Islet precursor cell (in vitro differentiated cells): ENCODE data around the gene CD4.
"Not testable (repeated sequence)": the region's sequence is repeated elsewhere in the genome, so short reads cannot be mapped to it uniquely, and the experiment has no call there.

Experiments
- DNase-seq: peaks from one replicate; pipeline ENCODE4 v3.0.0-alpha.2; 2018

The CD4 gene

GRCh38 chr12:6788972-6789924 is at the start of gene CD4:
CD4 (plus strand) TSS chr12:6789528; CDS start chr12:6800139, 10,611 bp downstream.
- DNase-seq: peak; percentile 66

DNA sequence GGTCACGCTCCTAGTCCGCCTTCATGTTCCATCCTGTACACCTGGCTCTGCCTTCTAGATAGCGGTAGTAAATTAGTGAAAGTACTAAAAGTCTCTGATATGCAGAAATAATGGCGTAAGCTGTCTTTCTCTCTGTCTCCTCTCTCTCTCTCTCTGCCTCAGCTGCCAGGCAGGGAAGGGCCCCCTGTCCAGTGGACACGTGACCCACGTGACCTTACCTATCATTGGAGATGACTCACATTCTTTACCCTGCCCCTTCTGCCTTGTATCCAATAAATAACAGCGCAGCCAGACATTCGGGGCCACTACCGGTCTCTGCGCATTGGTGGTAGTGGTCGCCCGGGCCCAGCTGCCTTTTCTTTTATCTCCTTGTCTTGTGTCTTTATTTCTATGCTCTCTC is 47.2 kb upstream of the CD4 start:
- DNase-seq: not testable (repeated sequence)

GRCh38 chr12:6742834-6743233 is 46.5 kb upstream of the CD4 start:
- no peak for DNase-seq

DNA sequence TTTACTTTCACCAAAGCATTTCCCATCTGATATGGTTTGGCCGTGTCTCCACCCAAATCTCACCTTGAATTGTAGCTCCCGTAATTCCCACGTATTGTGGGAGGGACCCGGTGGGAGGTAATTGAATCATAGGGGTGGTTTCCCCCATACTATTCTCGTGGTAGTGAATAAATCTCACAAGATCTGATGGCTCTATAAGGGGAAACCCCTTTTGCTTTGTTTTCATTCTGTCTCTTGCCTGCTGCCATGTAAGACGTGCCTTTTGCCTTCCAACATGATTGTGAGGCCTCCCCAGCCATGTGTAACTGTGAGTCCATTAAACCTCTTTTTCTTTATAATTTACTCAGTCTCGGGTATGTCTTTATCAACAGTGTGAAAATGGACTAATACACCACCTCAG is 46.0 kb upstream of the CD4 start:
- DNase-seq: not testable (repeated sequence)

DNA sequence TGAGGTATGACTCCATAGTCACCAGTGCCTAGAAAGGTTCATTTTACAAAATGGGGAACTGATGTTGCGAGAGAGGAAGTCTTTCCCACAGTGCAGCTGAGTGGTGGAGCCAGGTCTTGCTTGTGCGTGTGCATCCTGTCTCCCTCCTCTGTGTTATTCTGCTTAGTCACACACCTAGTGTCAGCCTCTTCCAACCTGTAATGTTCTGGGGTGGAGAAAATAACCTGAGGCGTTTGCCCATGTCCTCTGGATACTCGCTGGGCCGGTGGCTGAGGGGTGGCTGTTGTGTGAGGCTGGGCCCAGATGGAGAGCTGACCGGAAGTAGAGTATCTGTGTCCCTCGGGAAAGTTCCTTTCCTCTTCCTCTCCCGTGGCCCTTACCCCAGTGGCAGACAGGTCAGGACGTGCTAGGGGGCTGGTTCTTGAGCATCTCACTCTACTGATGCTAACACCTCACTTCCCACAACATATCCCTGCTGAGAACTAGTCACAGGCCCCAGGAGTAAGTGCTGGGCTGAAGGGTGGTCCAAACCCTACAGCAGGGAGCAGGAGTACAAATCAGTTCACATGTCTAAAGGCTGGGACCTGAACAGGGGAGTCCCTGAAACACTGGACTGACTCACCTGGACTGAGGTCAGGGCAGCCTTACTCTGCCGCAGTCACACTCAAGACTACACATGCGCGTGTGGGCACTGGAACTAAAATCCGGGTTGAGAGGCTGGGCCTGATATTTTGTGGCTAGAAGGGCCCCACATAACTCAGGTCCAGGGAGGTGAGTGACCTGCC is 43.4 kb upstream of the CD4 start:
- peak; percentile 72 for DNase-seq

DNA sequence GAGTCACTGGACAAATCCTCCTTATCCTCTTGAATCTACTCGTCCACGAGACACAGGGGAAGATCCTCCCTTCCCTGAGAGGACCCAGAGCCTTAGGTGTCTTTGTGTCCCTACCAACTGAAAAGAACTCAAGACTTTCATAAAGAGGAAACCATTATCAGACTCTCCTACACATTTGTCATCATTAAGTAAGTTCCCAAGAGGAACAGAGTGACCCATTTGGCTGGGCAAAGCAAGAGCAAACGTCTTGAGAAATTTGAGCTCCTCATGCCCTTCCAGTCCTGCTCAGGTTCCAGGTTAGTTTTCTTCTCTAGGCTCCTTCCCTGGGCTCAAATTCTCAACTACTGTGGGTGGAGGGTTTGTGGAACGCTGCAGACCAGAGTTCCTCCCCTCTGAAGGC is 42.1 kb upstream of the CD4 start:
- DNase-seq: no peak

- no peak for DNase-seq
Observed at GRCh38 chr12:6748761-6749160, 40.6 kb upstream of the CD4 start.

DNA sequence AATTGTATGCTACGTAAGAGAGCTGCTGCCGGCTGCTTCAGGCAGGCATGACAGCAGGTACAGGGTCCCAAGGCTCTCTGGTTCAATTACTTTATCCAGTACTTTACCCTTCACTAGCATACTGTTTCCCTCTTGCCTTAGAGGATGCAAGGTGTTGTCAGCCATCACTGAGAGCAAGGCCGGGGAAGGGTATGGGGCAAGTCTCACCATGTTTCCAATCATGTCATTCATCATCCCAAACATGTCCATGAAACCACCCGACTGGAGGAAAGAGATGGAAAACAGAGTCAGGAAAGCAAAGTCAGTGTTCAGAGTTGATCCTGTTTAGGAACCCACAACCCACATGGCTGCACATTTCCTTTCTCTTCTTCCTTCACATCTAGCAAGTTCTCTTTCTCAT is 38.8 kb upstream of the CD4 start:
- no peak for DNase-seq

DNA sequence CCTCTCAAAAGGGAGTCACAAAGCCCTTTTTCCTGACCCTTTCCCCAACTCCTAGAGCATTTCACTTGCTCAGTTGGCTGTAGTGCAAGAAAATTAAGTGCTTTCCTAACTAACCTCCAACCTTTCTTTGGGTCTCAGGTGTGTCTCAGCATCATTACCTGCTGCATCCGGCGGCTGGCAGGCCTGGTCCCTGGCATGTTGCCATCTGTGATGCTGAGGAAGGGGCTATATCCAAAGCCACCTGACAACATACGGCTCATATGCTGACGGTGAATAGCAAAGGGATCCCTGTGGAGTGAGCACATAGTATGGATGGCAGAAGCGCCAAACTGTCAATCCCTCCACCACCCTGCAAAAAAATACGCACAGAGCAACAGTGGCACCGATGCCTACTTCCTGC is 37.6 kb upstream of the CD4 start:
- DNase-seq: no peak

- peak; percentile 77 for DNase-seq
Observed at GRCh38 chr12:6752167-6752920, 37.0 kb upstream of the CD4 start.

- DNase-seq: peak; percentile 100
Observed at GRCh38 chr12:6752921-6753771, 36.2 kb upstream of the CD4 start, which contains the start of gene MLF2. MLF2 (minus strand) TSS chr12:6753141; CDS start chr12:6752334, 807 bp downstream.

DNA sequence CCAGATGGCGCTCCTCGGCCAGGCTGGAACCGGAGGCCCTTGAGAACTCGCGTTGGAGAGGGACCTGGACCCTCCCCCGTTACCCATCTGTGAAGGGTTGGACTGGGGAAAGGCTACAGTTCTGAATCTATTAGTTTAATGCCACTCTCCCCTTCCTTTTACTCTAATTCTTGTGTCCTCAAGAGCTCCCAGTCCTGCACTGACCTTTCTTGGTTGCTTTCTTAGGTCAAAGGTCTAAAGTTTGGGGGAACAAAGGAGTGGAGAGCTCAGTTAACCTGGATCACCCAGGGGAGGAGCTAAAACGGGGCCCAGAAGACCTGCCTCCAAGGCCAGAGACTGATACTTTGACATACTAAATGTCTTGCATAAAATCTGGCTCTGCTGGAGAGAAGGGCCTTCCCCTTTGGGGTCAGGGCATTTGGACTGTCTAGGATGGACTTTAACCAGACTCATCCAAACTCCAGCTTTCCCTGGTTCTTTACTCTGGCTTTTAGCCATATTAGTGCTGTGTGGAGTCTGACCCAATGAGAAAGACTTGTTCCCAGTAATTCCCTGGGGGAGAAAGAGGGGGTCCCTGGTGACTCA is 35.5 kb upstream of the CD4 start:
- DNase-seq: no peak

DNA sequence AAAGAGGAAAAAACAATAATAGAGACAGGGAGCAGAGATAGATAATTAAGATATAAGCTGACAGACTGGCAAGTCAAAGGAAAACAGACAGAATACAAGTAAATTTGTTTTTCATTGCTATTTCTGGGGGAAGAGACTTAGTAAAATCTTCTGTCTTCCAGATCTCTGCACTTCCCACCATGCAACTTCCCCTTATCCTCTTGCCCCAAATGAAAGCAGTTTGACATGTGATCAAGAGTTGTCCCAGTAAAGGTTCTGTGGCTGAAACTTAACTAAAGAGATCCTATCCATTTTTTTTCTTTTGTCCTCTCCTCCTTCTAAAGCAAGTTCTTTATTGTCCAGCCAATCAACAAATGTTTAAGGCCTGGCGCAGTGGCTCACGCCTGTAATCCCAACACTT is 34.9 kb upstream of the CD4 start:
- DNase-seq: no peak

DNA sequence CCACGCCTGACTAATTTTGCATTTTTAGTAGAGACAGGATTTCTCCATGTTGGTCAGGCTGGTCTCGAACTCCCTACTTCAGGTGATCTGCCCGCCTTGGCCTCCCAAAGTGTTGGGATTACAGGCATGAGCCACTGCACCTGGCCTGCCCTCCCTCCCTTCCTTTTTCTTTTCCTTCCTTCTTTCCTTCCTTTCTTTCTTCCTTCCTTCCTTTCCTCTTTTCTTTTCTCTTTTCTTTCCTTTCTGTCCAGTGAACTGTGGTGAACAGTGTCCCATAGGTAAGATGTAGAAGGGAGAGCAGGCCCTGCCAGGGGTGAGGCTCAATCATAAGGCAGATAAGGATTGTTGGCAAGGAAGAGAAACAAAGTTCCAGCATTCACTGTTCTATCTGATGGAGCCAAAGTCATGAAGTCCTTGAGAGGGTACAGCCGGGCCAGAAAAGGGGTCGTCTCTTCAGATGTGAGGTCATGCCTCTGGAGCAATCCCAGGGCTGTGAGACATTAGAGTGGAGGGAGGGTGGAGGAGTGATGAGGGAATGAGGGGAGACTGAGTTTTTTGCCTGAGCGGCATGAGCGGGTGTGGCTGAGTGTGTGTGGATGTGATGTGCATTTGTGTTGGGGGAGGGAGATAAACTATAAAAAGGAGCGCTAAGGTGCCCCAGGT is 32.2 kb upstream of the CD4 start:
- no peak for DNase-seq

DNA sequence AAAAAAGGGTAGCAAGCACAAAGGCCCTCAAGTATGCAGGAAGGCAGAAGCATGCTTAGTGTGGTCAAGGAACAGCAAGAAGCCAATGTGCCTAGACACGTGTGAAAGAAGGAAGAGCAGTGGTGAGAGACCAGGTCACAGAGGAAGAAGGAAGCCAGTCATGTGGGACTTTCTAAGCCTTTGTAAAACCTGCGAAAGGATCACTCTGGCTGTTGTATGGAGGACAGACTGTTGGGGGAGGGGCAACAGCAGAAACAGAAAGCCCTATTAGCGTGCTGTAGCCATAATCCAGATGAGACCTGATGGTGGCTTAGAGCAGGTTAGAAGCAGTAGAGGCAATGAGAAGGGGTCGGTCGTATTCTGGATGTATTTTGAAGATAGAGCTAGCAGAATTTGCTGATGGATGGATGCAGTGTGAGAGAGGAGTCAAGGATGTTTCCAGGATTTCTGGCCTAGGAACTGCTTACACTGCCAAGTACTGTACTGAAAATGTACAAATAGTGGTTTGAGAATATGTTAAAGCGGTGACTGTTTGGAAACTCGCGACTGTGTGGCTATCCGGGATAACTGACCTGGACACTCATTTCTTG is 30.7 kb upstream of the CD4 start:
- DNase-seq: no peak

GRCh38 chr12:6759741-6760140 is 29.6 kb upstream of the CD4 start:
- DNase-seq: no peak

DNA sequence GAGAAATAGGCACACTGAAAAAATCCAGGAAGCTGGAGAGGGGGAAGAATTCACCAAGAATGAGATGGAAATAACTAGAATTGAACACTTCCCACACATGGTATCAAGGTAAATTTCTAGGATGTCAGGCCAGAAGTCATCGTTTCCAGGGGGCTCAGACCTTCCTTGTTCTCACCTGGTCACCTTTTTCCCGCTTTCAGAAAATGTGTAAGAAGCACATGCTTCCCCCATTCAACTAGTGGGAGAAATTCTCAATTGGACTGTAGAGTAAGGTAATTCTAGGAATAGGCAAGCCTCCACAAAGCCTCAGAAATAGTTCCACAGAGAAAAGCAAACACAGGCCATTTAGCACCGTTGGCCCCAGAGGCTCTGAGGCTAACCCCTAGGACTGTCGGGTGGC is 25.9 kb upstream of the CD4 start:
- no peak for DNase-seq

DNA sequence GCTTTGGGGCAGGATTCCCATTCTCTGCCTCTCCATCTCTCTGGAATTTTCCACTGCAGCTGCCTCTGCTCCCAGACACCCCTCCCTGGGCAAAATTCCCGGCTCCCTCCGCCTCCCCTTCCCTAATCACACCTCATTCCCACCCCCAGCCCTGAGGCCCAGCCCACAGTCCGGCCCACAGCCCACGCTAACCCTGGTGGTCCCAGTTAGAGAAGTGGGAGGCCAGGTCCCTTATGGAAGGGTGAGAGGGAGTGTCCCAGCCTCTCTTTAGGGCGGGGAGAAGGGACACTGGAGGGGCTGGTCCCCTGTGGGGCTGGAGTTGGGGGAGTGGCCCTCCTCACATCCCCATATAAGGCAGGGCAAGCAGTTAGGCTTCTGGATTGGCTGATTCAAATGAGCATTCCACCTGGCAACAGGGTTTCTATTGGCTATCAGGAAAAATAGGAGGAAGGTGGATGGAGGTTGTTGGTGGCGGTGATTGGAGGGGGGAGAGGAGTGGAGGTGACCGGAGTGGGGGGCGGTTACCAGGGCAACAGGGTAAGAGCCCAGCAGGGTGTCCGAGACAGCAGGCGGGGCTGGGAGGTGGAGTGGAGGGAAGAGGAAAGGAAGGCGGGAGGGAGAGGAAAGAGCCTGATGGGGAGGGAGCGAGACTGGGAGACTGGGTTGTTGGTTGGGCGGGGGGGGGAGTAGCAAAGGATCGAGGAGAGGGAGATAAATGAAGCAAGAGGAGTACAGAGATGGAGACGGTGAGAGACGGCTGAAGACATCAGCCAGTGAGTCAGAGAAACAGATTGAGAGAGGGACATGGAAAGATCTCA is 25.1 kb upstream of the CD4 start:
- peak; percentile 100 for DNase-seq

DNA sequence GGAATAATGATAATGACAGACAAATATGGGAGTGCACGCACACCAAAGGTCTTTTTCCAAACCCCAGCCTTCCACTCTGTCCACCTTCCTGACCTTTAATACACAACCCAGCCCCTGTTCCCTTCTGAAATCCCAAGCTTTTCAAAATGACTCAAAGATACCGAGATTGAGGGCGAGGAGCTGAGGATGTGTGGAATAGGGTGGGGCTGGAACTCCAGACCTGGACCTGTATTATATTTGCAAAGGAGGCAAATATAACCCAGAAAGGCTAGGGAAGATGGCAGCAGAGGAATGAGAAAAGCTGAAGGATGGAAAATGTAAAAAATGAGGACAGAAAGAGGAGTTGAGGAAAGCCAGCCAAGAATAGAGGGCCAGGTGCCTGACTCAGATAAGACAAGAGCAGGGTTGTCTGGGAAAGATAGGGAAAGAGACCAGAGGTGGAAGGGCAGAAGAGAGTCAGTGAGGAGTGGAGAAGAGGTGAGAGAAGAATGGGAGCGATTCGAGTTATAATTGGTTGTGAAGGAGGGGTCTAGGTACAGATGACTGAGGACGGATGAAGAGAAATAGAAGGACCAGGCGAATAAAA is 24.2 kb upstream of the CD4 start:
- no peak for DNase-seq
